IPS-18a (cell line): ENCODE results near the gene BAD.
A peak's percentile ranks its signal among the peaks of the same experiment; 100 is the strongest.

ENCODE experiments used
- H3K27ac ChIP-seq: one replicate; pipeline ENCODE4 v1.5.1; 2013; ENCODE audit warnings: low read length
- H3K27me3 ChIP-seq: one replicate; pipeline ENCODE4 v1.6.1; 2013; ENCODE audit warnings: mild to moderate bottlenecking, low read length; ENCODE audit not compliant: control insufficient read depth, insufficient read depth
- H3K36me3 ChIP-seq: one replicate; pipeline ENCODE4 v1.6.1; 2013; ENCODE audit warnings: low read depth, low read length; ENCODE audit not compliant: control insufficient read depth
- H3K4me1 ChIP-seq: one replicate; pipeline ENCODE4 v1.6.1; 2013; ENCODE audit warnings: low read depth, low read length; ENCODE audit not compliant: control insufficient read depth
- H3K4me3 ChIP-seq: one replicate; pipeline ENCODE4 v1.5.1; 2013; ENCODE audit warnings: low read length
- H3K9ac ChIP-seq: one replicate; pipeline ENCODE4 v1.6.1; 2013; ENCODE audit warnings: mild to moderate bottlenecking, low read length, moderate library complexity
- H3K9me3 ChIP-seq: one replicate; pipeline ENCODE4 v1.6.1; 2013; ENCODE audit warnings: low read depth, low read length; ENCODE audit not compliant: control insufficient read depth

BAD gene

GRCh38 chr11:64278576-64279190 lies 5.8 kb downstream of the BAD start:
- Histone ChIP-seq H3K36me3 (peaks cover 3% of the 10 kb centered on the region), H3K27ac (no peak overlapping the region), H3K9me3 (no peaks in the 10 kb centered on the region), H3K4me1 (no peaks in the 10 kb centered on the region), H3K27me3 (no peaks in the 10 kb centered on the region), H3K4me3 (no peak overlapping the region), H3K9ac (no peak overlapping the region)

GRCh38 chr11:64276653-64277431 lies 7.6 kb downstream of the BAD start:
- Histone ChIP-seq H3K9ac (no peak overlapping the region), H3K4me3 (no peak overlapping the region), H3K36me3 (peaks cover 3% of the 10 kb centered on the region), H3K27ac (no peak overlapping the region), H3K27me3 (no peaks in the 10 kb centered on the region), H3K9me3 (no peaks in the 10 kb centered on the region), H3K4me1 (no peaks in the 10 kb centered on the region)

GRCh38 chr11:64275841-64276240 lies 8.6 kb downstream of the BAD start:
- H3K4me3 ChIP-seq, result no peak overlapping the region
- H3K36me3 ChIP-seq, result peaks cover 3% of the 10 kb centered on the region
- H3K27ac ChIP-seq, result no peak overlapping the region
- H3K27me3 ChIP-seq, result no peaks in the 10 kb centered on the region
- no peaks in the 10 kb centered on the region for H3K9me3 ChIP-seq
- no peak overlapping the region for H3K9ac ChIP-seq
- no peaks in the 10 kb centered on the region for H3K4me1 ChIP-seq

- Histone ChIP-seq H3K27ac (no peak overlapping the region), H3K9me3 (no peaks in the 10 kb centered on the region), H3K4me3 (no peak overlapping the region), H3K36me3 (peaks cover 3% of the 10 kb centered on the region), H3K27me3 (no peaks in the 10 kb centered on the region), H3K9ac (no peak overlapping the region), H3K4me1 (no peaks in the 10 kb centered on the region)
Observed at GRCh38 chr11:64275031-64275800, 9.2 kb downstream of the BAD start.

GRCh38 chr11:64269540-64270220 lies 14.8 kb downstream of the BAD start:
- H3K4me3 ChIP-seq, result peak overlapping the region; percentile 76
- peaks cover 13% of the 10 kb centered on the region for H3K36me3 ChIP-seq
- no peaks in the 10 kb centered on the region for H3K27me3 ChIP-seq
- peaks cover 6% of the 10 kb centered on the region for H3K4me1 ChIP-seq
- peak overlapping the region; percentile 53 for H3K27ac ChIP-seq
- no peaks in the 10 kb centered on the region for H3K9me3 ChIP-seq
- H3K9ac ChIP-seq, result peak overlapping the region; percentile 69

GRCh38 chr11:64268893-64269539 lies 15.4 kb downstream of the BAD start:
- Histone ChIP-seq H3K27me3 (no peaks in the 10 kb centered on the region), H3K4me1 (peaks cover 6% of the 10 kb centered on the region), H3K27ac (no peak overlapping the region)

GRCh38 chr11:64268025-64268892 lies 16.2 kb downstream of the BAD start:
- Histone ChIP-seq H3K4me1 (peaks cover 7% of the 10 kb centered on the region), H3K9ac (peak overlapping the region; percentile 69), H3K27ac (no peak overlapping the region), H3K4me3 (peak overlapping the region; percentile 76), H3K9me3 (no peaks in the 10 kb centered on the region), H3K36me3 (peaks cover 17% of the 10 kb centered on the region), H3K27me3 (no peaks in the 10 kb centered on the region)

More at GRCh38 chr11:64268893-64269539, 15.4 kb downstream of the BAD start:
- peak overlapping the region; percentile 69 for H3K9ac ChIP-seq
- no peaks in the 10 kb centered on the region for H3K9me3 ChIP-seq
- peaks cover 15% of the 10 kb centered on the region for H3K36me3 ChIP-seq
- H3K4me3 ChIP-seq, result peak overlapping the region; percentile 76

GRCh38 chr11:64267207-64267945 lies 17.1 kb downstream of the BAD start:
- Histone ChIP-seq H3K4me1 (peaks cover 8% of the 10 kb centered on the region), H3K9me3 (no peaks in the 10 kb centered on the region), H3K9ac (no peak overlapping the region), H3K27me3 (no peaks in the 10 kb centered on the region), H3K27ac (no peak overlapping the region), H3K36me3 (peaks cover 26% of the 10 kb centered on the region), H3K4me3 (no peak overlapping the region)

- Histone ChIP-seq H3K4me1 (peaks cover 8% of the 10 kb centered on the region), H3K27me3 (no peaks in the 10 kb centered on the region), H3K9me3 (no peaks in the 10 kb centered on the region), H3K9ac (no peak overlapping the region), H3K4me3 (no peak overlapping the region), H3K27ac (no peak overlapping the region), H3K36me3 (peaks cover 33% of the 10 kb centered on the region)
Observed at GRCh38 chr11:64266339-64266738, 18.1 kb downstream of the BAD start.
